Measurements from ENCODE around the gene GRB7.
"Not testable (repeated sequence)": the region's sequence is repeated elsewhere in the genome, so short reads cannot be mapped to it uniquely, and the experiment has no call there.

The GRB7 gene

GRCh38 chr17:39736319-39737165 is 1.2 kb upstream of the GRB7 start:
- DNase-seq, result no peak

GRCh38 chr17:39737206-39737759 is 455 bp upstream of the GRB7 start:
- DNase-seq, result no peak

GRCh38 chr17:39738568-39738901 is 797 bp downstream of the GRB7 start:
- peak in 3 of 5 experiments; percentile 36 to 41 (median 38) for DNase-seq

- no peak for DNase-seq
Measured at GRCh38 chr17:39738983-39739884, 1.5 kb downstream of the GRB7 start.

GRCh38 chr17:39739885-39740356 is 2.2 kb downstream of the GRB7 start:
- DNase-seq, result no peak

- no peak for DNase-seq
Measured at GRCh38 chr17:39740357-39741111, 2.8 kb downstream of the GRB7 start.

GRCh38 chr17:39742126-39742855 is 4.6 kb downstream of the GRB7 start:
- no peak for DNase-seq

GRCh38 chr17:39742856-39743436 is 5.2 kb downstream of the GRB7 start:
- DNase-seq, result no peak

GRCh38 chr17:39744075-39744835 is 6.5 kb downstream of the GRB7 start:
- DNase-seq, result no peak

GRCh38 chr17:39744836-39745215 is 7.1 kb downstream of the GRB7 start:
- DNase-seq, result no peak

- DNase-seq, result no peak
Measured at GRCh38 chr17:39745335-39746144, 7.8 kb downstream of the GRB7 start.

GRCh38 chr17:39746145-39746461 is 8.4 kb downstream of the GRB7 start:
- DNase-seq, result no peak

GRCh38 chr17:39747745-39748144 is 10.0 kb downstream of the GRB7 start:
- no peak for DNase-seq

GRCh38 chr17:39748444-39749034 is 10.8 kb downstream of the GRB7 start:
- DNase-seq, result not testable (repeated sequence)

- no peak for DNase-seq
Measured at GRCh38 chr17:39750131-39751015, 12.6 kb downstream of the GRB7 start.

GRCh38 chr17:39751016-39751543 is 13.3 kb downstream of the GRB7 start:
- no peak for DNase-seq

- no peak for DNase-seq
Measured at GRCh38 chr17:39751637-39752036, 13.9 kb downstream of the GRB7 start.

- DNase-seq, result no peak
Measured at GRCh38 chr17:39752241-39752881, 14.6 kb downstream of the GRB7 start.

Measured in T-helper 2 cell (primary cell).